ENCODE data around the gene ENDOG.
"Not testable (repeated sequence)": the region's sequence is repeated elsewhere in the genome, so short reads cannot be mapped to it uniquely, and the experiment has no call there.

ENDOG gene

DNA sequence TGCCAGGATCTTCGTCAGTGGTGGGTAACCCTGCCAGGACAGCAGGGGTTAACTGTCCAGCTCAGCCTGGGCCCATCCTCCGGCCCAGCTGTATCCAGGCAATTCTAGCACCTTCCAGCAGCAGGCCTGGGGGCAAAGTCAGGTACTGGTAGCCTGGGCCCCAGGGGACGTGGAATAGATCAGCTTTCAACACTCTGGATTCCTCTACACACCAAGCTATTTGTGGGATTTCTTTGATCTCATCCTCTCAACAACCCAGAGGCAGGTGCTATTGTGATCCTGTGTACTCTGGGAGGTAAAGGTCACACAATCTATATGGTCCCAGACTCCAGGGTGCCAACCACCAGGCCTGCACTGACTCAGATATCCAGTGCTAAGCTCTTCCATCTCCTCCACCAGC, 20.0 kb downstream of the ENDOG start:
- no peak for DNase-seq (ENCODE audit: low read depth, low spot score)
- H3K4me3 ChIP-seq (ENCODE audit: low read depth, low read length) = no peak overlapping the region
- in situ Hi-C loops (cut with HindIII; ENCODE audit: low sequenced_read_pairs) = no loop called here
- TF ChIP-seq, protein P1, sequence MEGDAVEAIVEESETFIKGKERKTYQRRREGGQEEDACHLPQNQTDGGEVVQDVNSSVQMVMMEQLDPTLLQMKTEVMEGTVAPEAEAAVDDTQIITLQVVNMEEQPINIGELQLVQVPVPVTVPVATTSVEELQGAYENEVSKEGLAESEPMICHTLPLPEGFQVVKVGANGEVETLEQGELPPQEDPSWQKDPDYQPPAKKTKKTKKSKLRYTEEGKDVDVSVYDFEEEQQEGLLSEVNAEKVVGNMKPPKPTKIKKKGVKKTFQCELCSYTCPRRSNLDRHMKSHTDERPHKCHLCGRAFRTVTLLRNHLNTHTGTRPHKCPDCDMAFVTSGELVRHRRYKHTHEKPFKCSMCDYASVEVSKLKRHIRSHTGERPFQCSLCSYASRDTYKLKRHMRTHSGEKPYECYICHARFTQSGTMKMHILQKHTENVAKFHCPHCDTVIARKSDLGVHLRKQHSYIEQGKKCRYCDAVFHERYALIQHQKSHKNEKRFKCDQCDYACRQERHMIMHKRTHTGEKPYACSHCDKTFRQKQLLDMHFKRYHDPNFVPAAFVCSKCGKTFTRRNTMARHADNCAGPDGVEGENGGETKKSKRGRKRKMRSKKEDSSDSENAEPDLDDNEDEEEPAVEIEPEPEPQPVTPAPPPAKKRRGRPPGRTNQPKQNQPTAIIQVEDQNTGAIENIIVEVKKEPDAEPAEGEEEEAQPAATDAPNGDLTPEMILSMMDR (IDR thresholded peaks at IDR 0.05; ENCODE audit: low read depth, low read length) = no peak

DNA sequence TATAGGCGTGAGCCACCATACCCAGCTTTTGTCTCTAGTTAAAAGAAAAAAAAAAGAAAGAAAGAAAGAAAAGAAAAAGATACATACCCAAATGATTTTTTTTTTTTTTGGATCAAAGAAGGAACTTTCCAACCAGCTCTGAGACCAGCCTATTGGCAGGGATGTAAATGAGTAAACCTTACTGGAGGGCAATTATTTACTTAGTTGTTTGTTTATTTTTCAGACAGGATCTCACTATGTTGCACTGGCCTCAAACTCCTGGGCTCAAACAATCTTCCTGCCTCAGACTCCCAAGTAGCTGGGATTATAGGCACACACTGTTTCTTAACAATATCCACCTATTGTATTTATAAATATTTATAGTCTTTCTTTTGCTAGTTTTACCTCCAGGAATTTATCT, 22.2 kb downstream of the ENDOG start:
- in situ Hi-C loops (cut with HindIII; ENCODE audit: low sequenced_read_pairs) = no loop called here
- no peak overlapping the region for H3K4me3 ChIP-seq (ENCODE audit: low read depth, low read length)
- no peak for DNase-seq (ENCODE audit: low read depth, low spot score)
- TF ChIP-seq, protein P1 (IDR thresholded peaks at IDR 0.05; ENCODE audit: low read depth, low read length) = no peak

DNA sequence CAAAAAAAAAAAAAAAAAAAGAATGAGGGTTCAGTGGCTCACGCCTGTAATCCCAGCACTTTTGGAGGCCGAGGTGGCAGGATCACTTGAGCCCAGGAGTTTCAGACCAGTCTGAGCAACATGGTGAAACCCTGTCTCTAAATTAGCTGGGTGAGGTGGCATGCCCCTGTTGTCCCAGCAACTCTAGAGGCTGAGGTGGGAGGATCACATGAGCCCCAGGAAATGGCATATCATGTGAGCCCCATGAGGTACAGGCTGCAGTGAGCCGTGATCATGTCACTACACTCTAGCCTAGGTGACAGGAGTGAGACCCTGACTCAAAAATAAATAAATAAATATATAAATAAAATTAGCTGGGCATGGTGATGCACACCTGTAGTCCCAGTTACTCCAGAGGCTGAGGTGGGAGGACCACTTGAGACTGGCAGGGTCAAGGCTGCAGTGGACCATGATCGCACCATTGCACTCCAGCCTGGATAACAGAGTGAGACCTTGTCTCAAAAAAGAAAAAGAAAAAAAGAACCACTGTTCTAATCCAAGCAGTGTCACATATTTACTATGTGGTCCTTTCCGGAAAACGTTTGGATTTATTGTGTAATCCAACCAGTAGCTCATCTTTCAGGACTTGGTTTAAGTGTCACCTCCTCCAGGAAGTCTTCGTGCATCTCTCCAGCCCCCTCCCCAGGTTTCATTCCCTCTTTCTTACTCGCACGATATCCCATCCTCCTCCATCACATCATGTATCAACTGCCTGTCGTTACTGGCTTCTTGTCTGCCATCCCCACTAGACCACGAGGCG, 23.6 kb downstream of the ENDOG start:
- no peak for DNase-seq (ENCODE audit: low read depth, low spot score)
- in situ Hi-C loops (cut with HindIII; ENCODE audit: low sequenced_read_pairs) = no loop called here
- no peak overlapping the region for H3K4me3 ChIP-seq (ENCODE audit: low read depth, low read length)
- TF ChIP-seq, protein P1 (IDR thresholded peaks at IDR 0.05; ENCODE audit: low read depth, low read length) = no peak

DNA sequence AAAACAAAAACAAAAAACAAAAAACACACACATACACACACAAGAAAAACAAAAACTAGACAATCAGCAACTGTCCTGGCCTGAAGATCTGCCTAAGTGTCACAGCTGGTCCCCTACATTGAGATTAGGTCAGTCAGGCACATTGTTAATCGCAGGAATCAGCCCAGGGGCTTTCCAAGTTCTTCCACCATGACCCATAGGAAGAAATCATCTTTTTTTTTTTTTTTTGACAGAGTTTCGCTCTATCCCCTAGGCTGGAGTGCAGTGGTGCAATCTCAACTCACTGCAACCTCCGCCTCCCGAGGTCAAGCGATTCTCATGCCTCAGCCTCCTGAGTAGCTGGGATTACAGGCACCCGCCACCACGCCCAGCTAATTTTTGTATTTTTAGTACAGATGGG, 24.9 kb downstream of the ENDOG start:
- H3K4me3 ChIP-seq (ENCODE audit: low read depth, low read length); DNase-seq (ENCODE audit: low read depth, low spot score); in situ Hi-C loops (cut with HindIII; ENCODE audit: low sequenced_read_pairs): not testable (repeated sequence)

DNA sequence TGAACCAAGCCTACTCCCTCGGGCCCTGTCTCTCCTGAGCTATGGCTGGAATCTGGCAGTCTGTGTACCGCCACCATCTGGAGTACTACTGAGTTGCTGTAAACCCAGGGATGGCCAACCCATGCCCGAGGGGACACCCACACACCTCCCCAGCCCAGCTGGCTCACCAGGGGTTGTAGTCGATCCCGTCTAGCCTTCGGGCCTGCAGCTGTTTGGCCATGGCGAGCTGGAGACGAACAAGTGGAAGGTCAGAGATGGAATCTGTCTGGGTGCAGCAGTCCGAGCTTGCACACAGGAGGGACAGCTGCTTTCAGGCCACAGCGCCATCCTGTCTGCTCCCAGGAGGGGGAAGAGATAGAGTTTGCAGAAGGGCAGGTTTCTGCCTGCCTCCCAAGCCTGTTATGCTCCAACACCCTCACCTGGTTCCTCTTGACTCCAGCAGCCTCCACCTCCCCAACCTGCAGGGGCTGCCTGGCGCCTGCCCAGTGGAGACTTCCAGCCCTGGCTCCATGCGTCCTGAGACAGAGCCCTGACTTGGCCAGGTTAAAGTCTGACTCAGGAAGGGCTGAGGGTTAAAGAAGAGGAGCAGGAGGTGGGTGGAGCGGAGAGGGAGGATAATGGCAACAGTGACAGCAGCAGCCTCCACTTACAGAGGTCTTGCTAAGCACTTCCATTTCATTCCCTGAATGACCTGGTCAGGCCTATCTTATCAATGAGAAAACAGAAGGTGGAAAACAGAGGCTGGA, 27.1 kb downstream of the ENDOG start:
- DNase-seq (ENCODE audit: low read depth, low spot score) = no peak
- in situ Hi-C loops (cut with HindIII; ENCODE audit: low sequenced_read_pairs) = no loop called here
- no peak overlapping the region for H3K4me3 ChIP-seq (ENCODE audit: low read depth, low read length)
- TF ChIP-seq, protein P1 (IDR thresholded peaks at IDR 0.05; ENCODE audit: low read depth, low read length) = no peak

DNA sequence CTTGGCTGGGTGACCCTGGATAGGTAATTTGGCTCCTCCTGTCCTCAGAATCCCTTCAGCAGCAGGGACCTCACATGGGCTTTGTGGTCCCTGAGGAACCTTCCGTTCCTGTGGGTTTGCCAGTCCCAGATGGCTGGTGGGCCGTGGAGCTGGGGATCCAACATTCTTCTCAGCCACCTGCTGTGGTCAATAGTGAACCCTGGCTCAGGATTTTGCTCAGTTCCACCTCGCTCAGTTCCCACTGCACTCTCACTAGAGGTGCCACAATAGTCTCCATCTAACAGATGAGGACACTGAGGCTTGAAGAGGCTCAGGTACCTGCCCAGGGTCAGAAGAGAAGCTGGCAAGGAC, 28.4 kb downstream of the ENDOG start:
- in situ Hi-C loops (cut with HindIII; ENCODE audit: low sequenced_read_pairs) = no loop called here
- TF ChIP-seq, protein P1 (IDR thresholded peaks at IDR 0.05; ENCODE audit: low read depth, low read length) = no peak
- DNase-seq (ENCODE audit: low read depth, low spot score) = no peak
- no peak overlapping the region for H3K4me3 ChIP-seq (ENCODE audit: low read depth, low read length)

DNA sequence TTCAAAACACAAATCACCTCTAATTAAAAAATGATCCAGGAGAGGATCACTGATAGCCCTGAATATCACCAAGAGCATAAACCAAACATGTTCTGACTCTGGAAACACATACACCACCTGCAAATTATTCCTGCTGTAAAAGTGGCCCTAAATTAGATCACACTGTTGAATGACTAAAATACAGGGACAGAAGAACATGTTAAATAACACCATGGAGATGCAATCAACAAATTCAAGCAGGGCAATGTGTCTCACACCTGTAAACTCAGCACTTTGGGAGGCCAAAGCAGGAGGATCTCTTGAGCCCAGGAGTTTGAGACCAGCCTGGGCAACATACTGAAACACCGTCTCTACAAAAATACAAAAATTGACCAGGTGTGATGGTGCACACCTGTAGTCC, 29.5 kb downstream of the ENDOG start:
- in situ Hi-C loops (cut with HindIII; ENCODE audit: low sequenced_read_pairs) = no loop called here
- TF ChIP-seq, protein P1 (IDR thresholded peaks at IDR 0.05; ENCODE audit: low read depth, low read length) = no peak
- no peak for DNase-seq (ENCODE audit: low read depth, low spot score)
- no peak overlapping the region for H3K4me3 ChIP-seq (ENCODE audit: low read depth, low read length)

DNA sequence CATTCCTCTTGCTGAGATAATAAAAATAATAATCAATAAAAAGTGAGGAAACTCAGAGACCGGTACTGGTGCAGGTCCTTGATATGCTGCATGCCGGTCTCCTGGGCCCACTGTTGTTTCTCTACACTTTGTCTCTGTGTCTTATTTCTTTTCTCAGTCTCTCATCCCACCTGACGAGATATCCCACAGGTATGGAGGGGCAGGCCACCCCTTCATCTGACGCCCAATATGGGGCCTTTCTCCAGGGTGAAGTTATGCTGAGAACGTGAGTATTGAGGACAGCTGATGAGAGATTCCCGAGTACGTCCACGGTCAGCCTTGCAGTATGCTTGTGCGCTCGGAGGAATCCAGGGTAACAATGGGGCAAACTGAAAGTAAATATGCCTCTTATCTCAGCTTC, 32.7 kb downstream of the ENDOG start:
- H3K4me3 ChIP-seq (ENCODE audit: low read depth, low read length); DNase-seq (ENCODE audit: low read depth, low spot score); in situ Hi-C loops (cut with HindIII; ENCODE audit: low sequenced_read_pairs): not testable (repeated sequence)
